Measurements from ENCODE around the gene RCE1. TPM values are rescaled to one million over a fixed set of nuclear protein-coding genes. Genes with fewer than 3 reads are reported as not detected.

RCE1 gene
- total and polyA plus RNA-seq, 2 donors (not counting 1 experiment from before 2014, with no cell fraction given) = 7.0 to 14.4 TPM

- Histone ChIP-seq H3K27ac (ENCODE audit: insufficient read depth, low read length) (no peak overlapping the region), H2AFZ (ENCODE audit: low read length) (no peak overlapping the region), H3K4me2 (ENCODE audit: extremely low read depth, insufficient read depth, low read length) (no peak overlapping the region), H3K9ac (ENCODE audit: insufficient read depth, low read length) (no peak overlapping the region), H3K36me3 (ENCODE audit: control insufficient read depth, insufficient read depth, low read length) (no peaks in the 10 kb centered on the region), H4K20me1 (ENCODE audit: control insufficient read depth, extremely low read depth, insufficient read depth, low read length) (no peaks in the 10 kb centered on the region), H3K27me3 (ENCODE audit: control insufficient read depth, insufficient read depth, low read length) (no peaks in the 10 kb centered on the region), H3K79me2 (ENCODE audit: control insufficient read depth, insufficient read depth, low read length) (no peaks in the 10 kb centered on the region), H3K9me3 (ENCODE audit: control insufficient read depth, insufficient read depth, low read depth, low read length) (no peaks in the 10 kb centered on the region), H3K4me1 (ENCODE audit: control insufficient read depth, extremely low read depth, insufficient read depth, low read length) (no peaks in the 10 kb centered on the region), H3K4me3 (replicated peaks in 1 of 4; ENCODE audit: control extremely low read depth in 1 of 4, insufficient read depth in 1 of 4, low read depth in 3 of 4, low read length in 4 of 4) (no peak overlapping the region)
- no peak for DNase-seq (ENCODE audit: low read depth in 2 of 2)
- TF ChIP-seq EZH2 (IDR thresholded peaks at IDR 0.05; ENCODE audit: low read length, missing control alignments) (no peak), CTCF (conservative IDR thresholded peaks at IDR 0.05 in 1 of 2, IDR thresholded peaks at IDR 0.05 in 1 of 2; ENCODE audit: low read depth in 1 of 2, low read length in 2 of 2) (no peak)
These were observed 33.6 kb upstream of the RCE1 start for GRCh38 chr11:66809592-66809991.

DNA sequence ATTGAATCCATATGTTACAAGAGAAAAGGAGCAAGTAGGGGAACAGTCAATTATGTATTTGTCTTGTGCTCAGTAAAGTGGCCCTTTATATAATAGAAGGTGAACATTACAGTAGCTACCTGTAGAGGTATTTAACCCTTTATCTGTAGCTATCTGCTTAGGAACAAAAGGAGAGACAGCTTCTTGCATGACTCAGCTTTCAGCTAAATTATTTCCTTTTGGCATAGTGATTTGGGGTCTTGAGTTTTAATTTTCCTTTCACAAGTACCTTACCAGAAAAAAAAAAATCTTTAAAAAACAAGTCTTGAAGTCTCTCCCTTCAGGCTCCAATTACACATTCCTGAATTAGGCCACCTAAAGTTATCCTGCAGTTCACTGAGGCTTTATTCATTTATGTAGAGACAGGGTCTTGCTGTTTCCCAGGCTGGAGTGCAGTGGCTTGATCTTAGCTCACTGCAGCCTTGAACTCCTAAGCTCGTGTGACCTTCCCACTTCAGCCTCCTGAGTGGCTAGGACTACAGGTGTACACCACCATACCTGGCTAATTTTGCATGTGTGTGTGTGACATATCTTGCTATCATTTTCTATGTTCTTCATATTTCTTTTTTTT is 32.6 kb upstream of the RCE1 start:
- no peak for TF ChIP-seq CTCF (conservative IDR thresholded peaks at IDR 0.05 in 1 of 2, IDR thresholded peaks at IDR 0.05 in 1 of 2; ENCODE audit: low read depth in 1 of 2, low read length in 2 of 2)
- TF ChIP-seq EZH2 (IDR thresholded peaks at IDR 0.05; ENCODE audit: low read length, missing control alignments) = no peak
- no peaks in the 10 kb centered on the region for H3K27me3 ChIP-seq (ENCODE audit: control insufficient read depth, insufficient read depth, low read length)
- DNase-seq (ENCODE audit: low read depth in 2 of 2) = no peak
- H3K27ac ChIP-seq (ENCODE audit: insufficient read depth, low read length) = no peak overlapping the region
- no peaks in the 10 kb centered on the region for H3K9me3 ChIP-seq (ENCODE audit: control insufficient read depth, insufficient read depth, low read depth, low read length)
- H3K4me3 ChIP-seq (replicated peaks in 1 of 4; ENCODE audit: control extremely low read depth in 1 of 4, insufficient read depth in 1 of 4, low read depth in 3 of 4, low read length in 4 of 4) = no peak overlapping the region
- H3K36me3 ChIP-seq (ENCODE audit: control insufficient read depth, insufficient read depth, low read length) = no peaks in the 10 kb centered on the region
- H3K79me2 ChIP-seq (ENCODE audit: control insufficient read depth, insufficient read depth, low read length) = no peaks in the 10 kb centered on the region
- H4K20me1 ChIP-seq (ENCODE audit: control insufficient read depth, extremely low read depth, insufficient read depth, low read length) = no peaks in the 10 kb centered on the region
- no peaks in the 10 kb centered on the region for H3K4me1 ChIP-seq (ENCODE audit: control insufficient read depth, extremely low read depth, insufficient read depth, low read length)
- H3K4me2 ChIP-seq (ENCODE audit: extremely low read depth, insufficient read depth, low read length) = no peak overlapping the region
- no peak overlapping the region for H2AFZ ChIP-seq (ENCODE audit: low read length)
- no peak overlapping the region for H3K9ac ChIP-seq (ENCODE audit: insufficient read depth, low read length)

- no peak overlapping the region for H3K27ac ChIP-seq (ENCODE audit: insufficient read depth, low read length)
- no peak overlapping the region for H3K9ac ChIP-seq (ENCODE audit: insufficient read depth, low read length)
- H3K36me3 ChIP-seq (ENCODE audit: control insufficient read depth, insufficient read depth, low read length) = no peaks in the 10 kb centered on the region
- no peaks in the 10 kb centered on the region for H3K27me3 ChIP-seq (ENCODE audit: control insufficient read depth, insufficient read depth, low read length)
- H2AFZ ChIP-seq (ENCODE audit: low read length) = no peak overlapping the region
- H3K4me2 ChIP-seq (ENCODE audit: extremely low read depth, insufficient read depth, low read length) = no peak overlapping the region
- TF ChIP-seq CTCF (conservative IDR thresholded peaks at IDR 0.05 in 1 of 2, IDR thresholded peaks at IDR 0.05 in 1 of 2; ENCODE audit: low read depth in 1 of 2, low read length in 2 of 2) = no peak
- no peak for TF ChIP-seq EZH2 (IDR thresholded peaks at IDR 0.05; ENCODE audit: low read length, missing control alignments)
- H3K4me3 ChIP-seq (replicated peaks in 1 of 4; ENCODE audit: control extremely low read depth in 1 of 4, insufficient read depth in 1 of 4, low read depth in 3 of 4, low read length in 4 of 4) = no peak overlapping the region
- H3K79me2 ChIP-seq (ENCODE audit: control insufficient read depth, insufficient read depth, low read length) = no peaks in the 10 kb centered on the region
- no peaks in the 10 kb centered on the region for H3K9me3 ChIP-seq (ENCODE audit: control insufficient read depth, insufficient read depth, low read depth, low read length)
- H3K4me1 ChIP-seq (ENCODE audit: control insufficient read depth, extremely low read depth, insufficient read depth, low read length) = no peaks in the 10 kb centered on the region
- DNase-seq (ENCODE audit: low read depth in 2 of 2) = no peak
- H4K20me1 ChIP-seq (ENCODE audit: control insufficient read depth, extremely low read depth, insufficient read depth, low read length) = peaks cover 2% of the 10 kb centered on the region
These were observed 28.6 kb upstream of the RCE1 start for GRCh38 chr11:66814678-66815077.

Data from fibroblast of lung (primary cell).